ENCODE measurements around the gene PSMG3. TPM values are rescaled to one million over a fixed set of nuclear protein-coding genes. Genes with fewer than 3 reads are reported as not detected.

Gene PSMG3
- total and polyA plus RNA-seq, 2 of the 8 experiments (the other 6 are each of a cell fraction or from before 2014, with no cell fraction given) = 30.2 to 62.0 TPM

- no peaks in the 10 kb centered on the region for H3K36me3 ChIP-seq (ENCODE audit: control insufficient read depth in 2 of 4, insufficient read depth in 4 of 4, low read length in 3 of 4)
- WGBS, 2 experiments (ENCODE audit: extremely low coverage in 1 of 2, insufficient coverage in 1 of 2, insufficient read length in 1 of 2, insufficient replicate concordance in 2 of 2, low coverage in 1 of 2, low lambda C conversion rate in 2 of 2, missing lambda C conversion rate in 1 of 2) = 87% methylated on average over 11 of the region's 11 CpGs; no CpG with 5 or more reads in 1 of the 2 experiments
- H3K18ac ChIP-seq (ENCODE audit: extremely low read depth, low read length) = no peak overlapping the region
- no peak overlapping the region for H4K91ac ChIP-seq (replicated peaks; ENCODE audit: insufficient read length, low read length)
- no peak overlapping the region for H2BK12ac ChIP-seq (ENCODE audit: low read depth, low read length)
- no peak overlapping the region for H2BK15ac ChIP-seq (ENCODE audit: low read length)
- H3K9ac ChIP-seq (replicated peaks in 1 of 4; ENCODE audit: extremely low read depth in 1 of 4, low read depth in 3 of 4, low read length in 3 of 4) = no peak overlapping the region
- peaks cover 15% of the 10 kb centered on the region; the same call in 1 of the 2 replicates for H3K23me2 ChIP-seq (ENCODE audit: low read depth, low read length)
- no peak overlapping the region for H3K4ac ChIP-seq (replicated peaks; ENCODE audit: insufficient read length, low read depth, low read length)
- no peaks in the 10 kb centered on the region for H3K27me3 ChIP-seq (replicated peaks in 1 of 4; ENCODE audit: control insufficient read depth in 3 of 4, extremely low read depth in 1 of 4, insufficient read depth in 3 of 4, low read length in 3 of 4)
- H4K5ac ChIP-seq (ENCODE audit: insufficient read length, low read depth, low read length) = no peak overlapping the region
- no peak overlapping the region for H2BK120ac ChIP-seq (replicated peaks; ENCODE audit: low read depth, low read length)
- FAIRE-seq = no peak
- no peak overlapping the region for H2AFZ ChIP-seq (ENCODE audit: low read length)
- no peaks in the 10 kb centered on the region for H3K9me3 ChIP-seq (ENCODE audit: insufficient read depth in 2 of 2, low read depth in 1 of 2, low read length in 1 of 2)
- no peak overlapping the region for H3K56ac ChIP-seq (replicated peaks; ENCODE audit: insufficient read length, low read depth, low read length)
- no peak overlapping the region for H2BK5ac ChIP-seq (ENCODE audit: low read depth, low read length)
- H2BK20ac ChIP-seq (ENCODE audit: low read length) = no peak overlapping the region
- no peak for TF ChIP-seq CTCF (IDR thresholded peaks at IDR 0.05; ENCODE audit: control extremely low read depth in 1 of 3, insufficient read depth in 1 of 3, low read depth in 1 of 3, low read length in 3 of 3)
- no peak for TF ChIP-seq CHD1 (IDR thresholded peaks at IDR 0.05; ENCODE audit: low read depth, low read length)
- TF ChIP-seq CTBP2 (IDR thresholded peaks at IDR 0.05; ENCODE audit: borderline replicate concordance, insufficient read depth, insufficient read length, low read length) = no peak
- no peak for TF ChIP-seq TBP (IDR thresholded peaks at IDR 0.05; ENCODE audit: low read depth, low read length)
- TF ChIP-seq GABPA (IDR thresholded peaks at IDR 0.05; ENCODE audit: borderline replicate concordance, insufficient read depth, low read length) = no peak
- no peak for TF ChIP-seq EGR1 (IDR thresholded peaks at IDR 0.05; ENCODE audit: borderline replicate concordance, low read depth, low read length)
- no peak for TF ChIP-seq SIRT6 (IDR thresholded peaks at IDR 0.05; ENCODE audit: low read length)
- no peak for TF ChIP-seq POLR2AphosphoS5 (IDR thresholded peaks at IDR 0.05; ENCODE audit: low read depth, low read length)
- TF ChIP-seq JUND (IDR thresholded peaks at IDR 0.05; ENCODE audit: low read length) = no peak
- TF ChIP-seq PHF8 (conservative IDR thresholded peaks at IDR 0.05; ENCODE audit: low read depth, low read length) = no peak
- TF ChIP-seq EP300 (IDR thresholded peaks at IDR 0.05; ENCODE audit: borderline replicate concordance in 1 of 2, low read depth in 2 of 2, low read length in 2 of 2) = no peak
- TF ChIP-seq RXRA (IDR thresholded peaks at IDR 0.05; ENCODE audit: insufficient read depth, low read depth, low read length) = no peak
- H4K8ac ChIP-seq (ENCODE audit: extremely low read depth, insufficient read depth, low read length) = no peak overlapping the region
- H3K27ac ChIP-seq (ENCODE audit: low read depth, low read length) = no peak overlapping the region
- no peak overlapping the region for H3K14ac ChIP-seq (ENCODE audit: insufficient read length)
- DNase-seq (ENCODE audit: low read depth in 1 of 2, low spot score in 2 of 2) = no peak
- ChIA-PET CTCF (ENCODE audit: partially characterized antibody) (interaction anchor here (1.3 to 1.4 kb wide), 3 partner anchors 10 to 610 kb away, joined by 3 to 4 read pairs (median 4); no protein-coding TSS in a partner anchor), POLR2A (ENCODE audit: partially characterized antibody) (no interaction called here)
- H3K4me2 ChIP-seq (ENCODE audit: insufficient read depth in 1 of 2, low read depth in 2 of 2, low read length in 2 of 2) = no peak overlapping the region
- no peaks in the 10 kb centered on the region for H3K79me1 ChIP-seq (ENCODE audit: low read depth, low read length)
- H3K23ac ChIP-seq (ENCODE audit: insufficient read length) = no peak overlapping the region
- H4K20me1 ChIP-seq (replicated peaks in 1 of 2; ENCODE audit: control insufficient read depth in 1 of 2, insufficient read depth in 2 of 2, low read length in 2 of 2) = peaks cover 0 to 5% of the 10 kb centered on the region in 2 experiments
- no peaks in the 10 kb centered on the region for H3K79me2 ChIP-seq (ENCODE audit: control insufficient read depth in 1 of 2, insufficient read depth in 2 of 2, low read length in 2 of 2)
- no peaks in the 10 kb centered on the region for H3K4me1 ChIP-seq (replicated peaks in 1 of 4; ENCODE audit: control insufficient read depth in 3 of 4, insufficient read depth in 4 of 4, low read length in 3 of 4)
- H2AK5ac ChIP-seq (ENCODE audit: low read depth, low read length) = no peak overlapping the region
- no peak overlapping the region for H3K4me3 ChIP-seq (ENCODE audit: extremely low read depth in 1 of 4, insufficient read depth in 2 of 4, low read depth in 3 of 4, low read length in 4 of 4)
Measured at GRCh38 chr7:1597791-1598190, 28.0 kb upstream of the PSMG3 start.
